HG03066 (cell line): ENCODE measurements around the gene ERVK3-1.
"Not testable (repeated sequence)": the region's sequence is repeated elsewhere in the genome, so short reads cannot be mapped to it uniquely, and the experiment has no call there.

ENCODE experiments used
- ATAC-seq: cut with Tn5 transposase; IDR thresholded peaks from one replicate; pipeline ENCODE4 v1.9.1; 2021; ENCODE audit warnings: low read depth; ENCODE audit not compliant: unreplicated experiment

Gene ERVK3-1

DNA sequence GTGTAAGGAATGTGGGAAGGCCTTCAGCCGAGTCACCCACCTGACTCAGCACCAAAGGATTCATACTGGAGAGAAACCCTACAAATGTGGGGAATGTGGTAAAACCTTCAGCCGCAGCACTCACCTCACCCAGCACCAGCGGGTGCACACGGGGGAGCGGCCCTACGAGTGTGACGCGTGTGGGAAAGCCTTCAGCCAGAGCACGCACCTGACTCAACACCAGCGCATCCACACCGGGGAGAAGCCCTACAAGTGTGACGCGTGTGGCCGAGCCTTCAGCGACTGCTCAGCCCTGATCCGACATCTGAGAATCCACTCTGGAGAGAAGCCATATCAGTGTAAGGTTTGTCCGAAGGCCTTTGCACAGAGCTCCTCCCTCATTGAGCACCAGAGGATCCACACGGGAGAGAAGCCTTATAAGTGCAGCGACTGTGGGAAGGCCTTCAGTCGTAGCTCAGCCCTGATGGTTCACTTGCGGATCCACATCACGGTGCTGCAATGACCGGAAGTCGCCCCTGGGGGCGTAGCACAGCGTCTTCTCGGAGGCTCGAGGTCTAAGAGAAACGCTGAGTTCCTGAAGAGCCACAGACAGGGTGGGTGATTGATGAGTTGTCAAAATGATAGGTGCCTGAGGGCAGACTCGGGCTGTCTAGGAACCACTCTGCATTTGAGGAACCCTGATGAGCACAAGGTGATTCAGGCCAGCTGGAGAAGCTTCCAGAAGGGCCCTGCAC lies 33.8 kb downstream of the ERVK3-1 start:
- no peak for ATAC-seq

- ATAC-seq: no peak
Measured at GRCh38 chr19:58345558-58345957, 40.4 kb downstream of the ERVK3-1 start.

GRCh38 chr19:58346961-58347929 lies 42.1 kb downstream of the ERVK3-1 start:
- ATAC-seq: peak; percentile 90

DNA sequence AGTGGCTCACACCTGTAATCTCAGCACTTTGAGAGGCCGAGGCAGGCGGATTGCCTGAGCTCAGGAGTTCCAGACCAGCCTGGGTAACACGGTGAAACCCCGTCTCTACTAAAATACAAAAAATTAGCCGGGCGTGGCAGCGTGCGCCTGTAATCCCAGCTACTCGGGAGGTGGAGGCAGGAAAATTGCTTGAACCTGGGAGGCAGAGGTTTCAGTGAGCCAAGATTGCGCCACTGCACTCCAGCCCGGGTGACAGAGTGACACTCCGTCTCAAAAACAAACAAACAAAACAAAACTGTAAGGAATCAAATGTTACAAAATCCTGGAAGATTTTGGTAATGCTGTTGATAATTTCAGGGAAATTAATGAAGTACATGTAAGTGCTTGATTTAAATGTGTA lies 42.9 kb downstream of the ERVK3-1 start:
- ATAC-seq: not testable (repeated sequence)

GRCh38 chr19:58349590-58349989 lies 44.4 kb downstream of the ERVK3-1 start:
- no peak for ATAC-seq

DNA sequence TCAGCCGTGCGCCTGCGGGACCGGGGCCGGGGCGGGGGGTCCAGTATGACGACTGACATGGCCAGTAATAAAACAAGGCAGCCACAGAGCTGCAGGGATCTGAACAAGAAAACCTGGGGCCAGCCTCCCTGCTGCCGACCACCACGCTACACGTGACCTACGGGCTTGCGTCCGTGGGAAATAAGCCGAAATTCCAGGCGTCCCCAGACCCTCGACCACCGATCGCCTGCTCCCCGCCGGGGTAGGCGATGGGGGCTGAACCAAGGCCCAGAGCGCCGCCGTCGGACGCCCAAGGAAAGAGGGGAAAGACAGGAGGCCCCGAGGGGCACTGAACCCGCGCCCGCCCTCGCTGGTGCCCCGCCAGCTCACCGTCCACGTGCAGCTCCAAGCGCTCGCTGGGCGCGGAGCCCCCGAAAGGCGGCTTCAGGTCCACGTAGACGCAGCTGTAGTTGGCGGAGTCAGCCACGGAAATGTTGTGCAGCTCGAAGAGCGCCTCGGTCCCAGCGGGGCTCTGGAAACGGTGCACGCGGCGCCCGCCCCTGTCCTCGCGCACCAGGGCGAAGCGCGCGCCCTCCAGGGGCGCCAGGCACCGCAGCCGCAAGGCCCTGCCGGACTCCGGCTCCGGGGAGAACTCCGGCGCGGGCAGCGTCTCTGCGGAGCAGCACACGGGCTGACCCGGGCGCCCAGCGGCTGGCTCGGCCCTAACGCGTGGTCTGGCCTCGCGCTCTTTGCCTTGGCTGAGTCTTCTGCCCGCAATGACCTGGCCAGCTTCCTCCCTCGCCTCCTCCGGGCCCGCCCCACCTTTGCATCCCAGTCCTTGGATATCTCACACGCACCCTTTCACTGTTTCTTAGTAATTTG lies 45.1 kb downstream of the ERVK3-1 start:
- ATAC-seq: no peak

- ATAC-seq: no peak
Measured at GRCh38 chr19:58350871-58351557, 45.8 kb downstream of the ERVK3-1 start.

DNA sequence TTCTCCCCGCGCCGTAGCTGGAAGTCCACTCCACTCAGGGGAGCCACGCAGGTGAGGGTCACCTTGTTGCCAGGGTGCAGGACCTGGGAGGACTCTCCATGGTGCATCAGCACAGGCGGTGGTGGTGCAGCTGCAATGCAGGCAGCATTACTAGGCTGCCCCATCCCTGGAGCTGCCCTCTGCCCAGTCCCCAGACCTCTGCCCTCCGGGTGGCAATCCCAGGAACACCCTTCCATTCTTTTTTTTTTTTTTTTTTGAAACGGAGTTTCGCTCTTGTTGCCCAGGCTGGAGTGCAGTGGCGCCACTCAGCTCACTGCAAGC lies 46.3 kb downstream of the ERVK3-1 start:
- ATAC-seq: no peak

DNA sequence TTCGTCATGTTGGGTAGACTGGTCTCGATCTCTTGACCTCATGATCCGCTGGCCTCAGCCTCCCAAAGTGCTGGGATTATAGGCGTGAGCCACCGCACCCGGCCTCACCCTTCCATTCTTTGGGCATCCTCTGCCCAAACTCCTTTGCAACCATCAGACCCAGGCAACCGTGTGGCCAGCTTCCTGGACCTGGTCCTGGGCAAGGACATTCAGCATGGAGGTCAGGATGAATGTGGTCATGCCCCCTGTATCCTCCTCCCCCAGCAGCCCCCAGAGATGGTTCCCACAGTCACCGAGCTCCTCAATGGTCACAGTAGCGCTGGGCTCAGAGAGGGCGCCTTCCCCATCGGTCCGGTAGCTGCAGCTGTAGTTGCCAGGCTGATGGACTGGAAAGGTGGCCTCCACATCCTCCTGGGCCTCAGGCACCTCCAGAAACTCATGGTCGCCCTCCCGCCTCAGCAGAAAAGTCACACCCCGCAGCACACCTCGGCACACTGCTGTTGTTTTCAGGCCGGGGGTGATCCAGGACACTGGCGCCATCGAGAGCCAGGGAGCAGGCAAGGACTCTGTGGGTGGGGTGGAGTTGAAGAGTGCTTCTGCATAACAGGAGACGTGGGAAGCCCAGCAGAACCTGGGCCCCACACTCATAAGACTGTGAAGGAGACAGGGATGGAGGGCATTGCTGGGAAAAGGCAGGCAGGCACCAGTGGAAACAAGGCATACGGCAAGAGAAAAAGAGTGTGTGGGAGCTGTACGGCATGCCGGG lies 47.0 kb downstream of the ERVK3-1 start:
- ATAC-seq: no peak

- ATAC-seq: no peak
Measured at GRCh38 chr19:58352760-58353671, 47.8 kb downstream of the ERVK3-1 start, which contains the start of gene A1BG. Gene A1BG, minus strand, starts transcription at chr19:58353492. Its CDS starts 55 bp downstream, at chr19:58353437.

DNA sequence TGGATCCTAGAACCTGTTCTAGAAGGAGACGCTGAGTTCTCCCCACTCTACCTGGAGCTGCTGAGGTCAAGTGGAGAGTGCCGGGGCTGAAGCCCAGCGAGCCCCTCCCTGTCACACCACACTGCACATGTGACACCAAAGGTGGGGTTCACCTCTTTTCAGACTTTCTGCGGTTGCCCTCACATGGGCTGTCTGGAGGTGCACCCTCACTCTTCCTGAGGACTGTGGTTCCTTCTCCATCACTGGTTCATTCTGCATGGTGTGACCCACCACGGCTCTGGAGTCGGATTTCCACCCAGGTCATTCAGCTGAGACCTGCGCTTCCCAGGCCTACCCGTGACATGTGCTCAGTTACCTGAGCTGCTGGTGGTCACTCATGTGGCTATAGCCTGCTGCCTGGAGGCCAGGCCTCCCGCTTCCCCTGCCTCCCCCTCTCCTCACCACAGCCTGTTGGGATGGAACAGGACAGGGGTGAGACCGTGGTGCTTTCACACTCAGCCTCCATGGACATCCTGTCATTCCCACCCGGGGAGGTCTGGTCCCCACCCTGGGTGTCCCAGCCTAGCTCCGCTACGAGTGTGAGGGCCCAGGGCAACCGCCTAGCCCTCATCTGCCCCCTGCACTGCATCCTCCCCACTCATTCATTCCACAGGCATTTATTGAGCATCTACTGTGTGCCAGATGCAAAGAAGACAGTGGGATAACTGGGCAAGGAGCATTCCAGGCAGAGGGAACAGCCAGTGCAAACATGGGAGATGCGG lies 48.7 kb downstream of the ERVK3-1 start:
- no peak for ATAC-seq

DNA sequence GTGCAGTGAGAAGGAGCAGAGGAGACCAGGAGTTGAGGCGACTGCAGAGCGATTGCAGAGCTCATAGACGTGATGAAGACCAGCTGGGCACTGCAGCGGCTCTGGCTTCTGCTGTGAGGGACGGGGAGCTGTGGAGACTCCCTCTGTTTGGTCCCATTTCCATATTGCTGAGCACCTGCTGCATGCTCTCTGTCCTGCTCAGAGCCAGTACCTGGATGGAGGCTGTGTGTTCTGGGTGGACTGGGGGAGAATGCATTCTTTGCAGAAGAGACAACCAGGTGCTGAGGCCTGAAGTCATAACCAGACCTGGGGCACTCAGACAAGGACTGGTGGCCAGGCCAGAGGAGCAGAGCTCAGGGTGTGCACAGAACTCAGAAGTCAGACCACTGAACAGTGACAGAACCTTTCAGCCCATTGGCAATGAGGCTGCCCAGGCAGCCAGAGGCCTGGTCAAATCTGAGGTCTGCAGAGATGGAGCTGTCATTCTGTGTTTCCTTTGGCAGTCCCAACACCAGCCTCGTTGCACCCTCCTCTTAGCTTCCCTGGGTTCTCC lies 49.4 kb downstream of the ERVK3-1 start:
- no peak for ATAC-seq

- no peak for ATAC-seq
Measured at GRCh38 chr19:58355215-58355796, 50.1 kb downstream of the ERVK3-1 start.

DNA sequence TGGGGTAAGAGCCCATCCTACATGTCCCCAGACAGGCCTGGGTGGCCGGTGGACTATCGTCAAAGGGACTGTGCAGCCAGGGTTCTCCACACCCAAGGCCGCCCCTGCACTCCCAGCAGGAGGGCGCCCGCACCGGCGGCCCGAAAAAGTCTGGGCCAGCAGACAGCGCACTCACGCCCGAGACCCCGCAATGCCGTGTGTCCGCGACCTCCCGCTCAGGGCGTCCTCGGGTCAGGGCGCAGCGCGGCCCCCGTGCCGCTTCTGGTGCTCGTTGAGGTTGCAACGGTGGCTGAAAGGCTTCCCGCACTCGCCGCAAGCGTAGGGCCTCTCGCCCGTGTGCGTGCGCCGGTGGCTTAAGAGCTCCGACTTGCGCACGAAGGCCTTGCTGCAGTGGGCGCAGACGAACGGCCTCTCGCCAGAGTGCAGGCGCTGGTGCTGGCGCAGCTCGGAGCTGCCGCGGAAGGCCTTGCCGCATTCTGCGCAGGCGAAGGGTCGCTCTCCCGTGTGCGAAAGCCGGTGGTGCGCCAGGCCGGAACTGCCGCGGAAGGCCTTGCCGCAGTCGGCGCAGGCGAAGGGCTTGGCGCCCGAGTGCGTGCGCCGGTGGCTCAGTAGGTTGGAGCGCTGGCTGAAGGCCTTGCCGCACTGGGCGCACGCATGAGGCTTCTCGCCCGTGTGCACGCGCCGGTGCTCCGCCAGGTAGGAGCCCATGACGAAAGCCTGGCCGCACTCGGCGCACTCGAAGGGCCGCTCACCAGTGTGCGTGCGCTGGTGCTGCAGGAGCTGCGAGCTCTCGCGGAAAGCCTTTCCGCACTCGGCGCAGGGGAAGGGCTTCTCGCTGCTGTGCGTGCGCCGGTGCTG lies 51.0 kb downstream of the ERVK3-1 start:
- no peak for ATAC-seq

GRCh38 chr19:58356766-58357480 lies 51.7 kb downstream of the ERVK3-1 start:
- no peak for ATAC-seq
